Right ventricle myocardium inferior (tissue), 1 donor: ENCODE data around the gene SOX5. TPM values are rescaled to one million over a fixed set of nuclear protein-coding genes. Genes with fewer than 3 reads are reported as not detected.
"Not testable (repeated sequence)": the region's sequence is repeated elsewhere in the genome, so short reads cannot be mapped to it uniquely, and the experiment has no call there.

ENCODE experiments used
- ATAC-seq: fragments of 200-7000 bp; cut with Tn5 transposase; one replicate; pipeline ENCODE4 v1.9.1; 2020; ENCODE audit warnings: mild to moderate bottlenecking, moderate library complexity
- DNase-seq: peaks from one replicate; pipeline ENCODE4 v3.0.0; 2021; ENCODE audit errors: missing footprints
- intact Hi-C: fragments of 100-400 bp; cut with DNase I; formaldehyde crosslinking; loops from one replicate; pipeline ENCODE4 v1.11.0; 2022
- total RNA-seq: library from RNA; stranded (reverse); fragmentation: NEBNext Ultra II Directional; extraction: Animal tissue kit (Norgen Biotek cat#: 25700); gene quantifications from one replicate; pipeline ENCODE4 v1.2.1, GENCODE V29; 2021
- donor health status: DM: no; HTN: yes; CAD: no; lungs with severe emphysema.

SOX5 gene
- total RNA-seq, 1 donor from 2014 or later, result 3.2 TPM

- no peak for DNase-seq
- intact Hi-C loops, result no loop called here
- ATAC-seq, result peak; percentile 39
Measured at GRCh38 chr12:23921099-23921856, 28.2 kb downstream of the SOX5 start.

GRCh38 chr12:23911574-23911973, 37.9 kb downstream of the SOX5 start:
- intact Hi-C loops, result no loop called here
- DNase-seq (no peak), ATAC-seq (no peak)

GRCh38 chr12:23909551-23909950, 39.9 kb downstream of the SOX5 start:
- ATAC-seq, result no peak
- no peak for DNase-seq
- intact Hi-C loops, result no loop called here

- DNase-seq, result no peak
- ATAC-seq, result no peak
- intact Hi-C loops, result no loop called here
Measured at GRCh38 chr12:23906329-23906728, 43.1 kb downstream of the SOX5 start.

GRCh38 chr12:23899434-23899833, 50.0 kb downstream of the SOX5 start:
- intact Hi-C loops, result no loop called here
- no peak for DNase-seq
- no peak for ATAC-seq

- DNase-seq (no peak), ATAC-seq (no peak)
- intact Hi-C loops, result no loop called here
Measured at GRCh38 chr12:23898121-23898520, 51.3 kb downstream of the SOX5 start.

- intact Hi-C loops, result no loop called here
- DNase-seq (no peak), ATAC-seq (no peak)
Measured at GRCh38 chr12:23895792-23896218, 53.7 kb downstream of the SOX5 start.

GRCh38 chr12:23893611-23894010, 55.9 kb downstream of the SOX5 start:
- ATAC-seq (no peak), DNase-seq (no peak)
- intact Hi-C loops, result no loop called here

- no peak for ATAC-seq
- intact Hi-C loops, result no loop called here
Measured at GRCh38 chr12:23891115-23891514, 58.4 kb downstream of the SOX5 start.

GRCh38 chr12:23889069-23889440, 60.4 kb downstream of the SOX5 start:
- intact Hi-C loops, result no loop called here
- no peak for ATAC-seq
- DNase-seq, result no peak

More at GRCh38 chr12:23891115-23891514, 58.4 kb downstream of the SOX5 start:
- DNase-seq, result no peak

GRCh38 chr12:23888396-23889068, 60.9 kb downstream of the SOX5 start:
- no peak for DNase-seq
- intact Hi-C loops, result no loop called here
- no peak for ATAC-seq

GRCh38 chr12:23887055-23887835, 62.2 kb downstream of the SOX5 start:
- DNase-seq (no peak), ATAC-seq (no peak)
- intact Hi-C loops, result no loop called here

- DNase-seq (no peak), ATAC-seq (no peak)
- intact Hi-C loops, result no loop called here
Measured at GRCh38 chr12:23885394-23885793, 64.1 kb downstream of the SOX5 start.

GRCh38 chr12:23884909-23885308, 64.6 kb downstream of the SOX5 start:
- intact Hi-C loops, result no loop called here
- ATAC-seq, result no peak
- no peak for DNase-seq

- intact Hi-C loops, result no loop called here
- DNase-seq (no peak), ATAC-seq (no peak)
Measured at GRCh38 chr12:23880988-23881387, 68.5 kb downstream of the SOX5 start.

- intact Hi-C loops, ATAC-seq, DNase-seq: not testable (repeated sequence)
Measured at GRCh38 chr12:23876618-23877017, 72.9 kb downstream of the SOX5 start.

- intact Hi-C loops, result no loop called here
- DNase-seq (no peak), ATAC-seq (no peak)
Measured at GRCh38 chr12:23867794-23868193, 81.7 kb downstream of the SOX5 start.

- no peak for DNase-seq
- ATAC-seq, result no peak
- intact Hi-C loops, result no loop called here
Measured at GRCh38 chr12:23862701-23863100, 86.8 kb downstream of the SOX5 start.

GRCh38 chr12:23860019-23860418, 89.5 kb downstream of the SOX5 start:
- intact Hi-C loops, result no loop called here
- ATAC-seq, result no peak
- no peak for DNase-seq

- ATAC-seq (no peak), DNase-seq (no peak)
- intact Hi-C loops, result no loop called here
Measured at GRCh38 chr12:23857178-23857577, 92.3 kb downstream of the SOX5 start.
